Subcutaneous adipose tissue (tissue), 4 donors: Measurements from ENCODE around the gene SMG9. TPM values are rescaled to one million over a fixed set of nuclear protein-coding genes. Genes with fewer than 3 reads are reported as not detected.

Experiments used
- CTCF ChIP-seq: fragments of 450-650 bp; IDR thresholded peaks from one replicate; pipeline ENCODE4 v1.5.1; 2016; ENCODE audit warnings: low read depth, mild to moderate bottlenecking, control low read depth, antibody characterized with exemption, moderate library complexity
- total RNA-seq, 4 donors: library from RNA; depleted of rRNA; stranded (reverse); fragments of >200 nt; gene quantifications; one replicate each; pipeline ENCODE4 v1.1.0, GENCODE V29; 2016

The SMG9 gene
- total RNA-seq, 4 donors from 2014 or later, result 10.0 to 17.2 (median 12.7) TPM

DNA sequence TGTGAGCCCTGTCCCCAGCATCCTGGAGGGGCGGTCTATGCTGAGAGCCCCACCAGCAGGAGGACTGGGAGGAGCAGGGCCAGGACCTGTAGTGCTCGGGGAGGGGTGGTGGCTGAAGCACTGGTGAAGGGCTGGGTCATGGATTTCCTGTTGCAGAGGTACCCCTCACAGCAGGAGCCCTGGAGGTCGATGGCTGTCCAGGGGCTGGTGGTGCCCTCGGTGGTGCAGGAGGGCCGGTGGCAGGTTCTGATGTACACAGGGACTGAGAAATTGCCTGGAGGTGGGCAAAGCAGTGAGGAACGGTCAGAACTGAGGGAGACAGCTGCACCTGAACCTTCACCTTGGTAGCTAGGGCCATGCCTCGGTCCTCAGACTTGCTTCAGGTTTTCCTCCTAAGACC is 42.8 kb upstream of the SMG9 start:
- no peak for TF ChIP-seq CTCF

GRCh38 chr19:43797118-43797517 is 42.4 kb upstream of the SMG9 start:
- TF ChIP-seq CTCF, result no peak

DNA sequence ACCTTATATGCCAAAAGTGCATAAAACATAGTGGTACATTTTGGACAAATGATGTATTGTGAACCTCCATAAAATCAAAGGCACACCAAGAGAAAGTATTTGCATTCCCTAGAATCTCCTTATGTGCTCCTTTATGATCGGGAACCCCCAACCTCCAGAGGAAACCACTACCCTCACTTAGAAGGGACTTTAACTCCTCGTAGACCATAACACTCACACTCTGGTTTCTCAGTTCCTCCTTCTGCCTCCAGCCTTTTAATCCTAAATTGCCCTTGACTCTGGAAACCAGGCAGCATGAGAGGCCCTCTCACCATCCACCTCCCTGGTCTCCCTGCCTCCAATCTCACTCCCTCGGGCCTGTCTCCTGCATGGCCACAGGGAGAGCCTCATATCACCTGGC is 35.8 kb upstream of the SMG9 start:
- no peak for TF ChIP-seq CTCF

DNA sequence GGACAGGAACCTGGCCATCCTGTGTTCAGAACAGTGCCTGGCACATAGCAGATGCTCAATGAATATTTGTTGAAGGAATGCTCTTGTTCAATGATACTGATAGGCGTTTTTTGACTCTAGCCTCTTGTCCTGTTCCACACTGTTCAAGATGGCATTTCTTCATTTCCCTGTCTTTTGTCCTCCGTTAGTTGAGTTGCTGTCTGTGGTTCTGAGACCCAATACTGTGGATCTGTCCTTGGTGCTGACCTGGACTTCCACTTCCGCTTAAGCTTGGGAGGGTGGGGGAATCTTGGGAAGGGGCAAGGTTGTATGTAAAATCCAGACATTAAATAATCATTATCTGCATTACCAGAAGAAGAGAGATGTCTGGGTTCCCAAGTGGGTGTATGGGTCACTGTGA is 34.3 kb upstream of the SMG9 start:
- no peak for TF ChIP-seq CTCF

DNA sequence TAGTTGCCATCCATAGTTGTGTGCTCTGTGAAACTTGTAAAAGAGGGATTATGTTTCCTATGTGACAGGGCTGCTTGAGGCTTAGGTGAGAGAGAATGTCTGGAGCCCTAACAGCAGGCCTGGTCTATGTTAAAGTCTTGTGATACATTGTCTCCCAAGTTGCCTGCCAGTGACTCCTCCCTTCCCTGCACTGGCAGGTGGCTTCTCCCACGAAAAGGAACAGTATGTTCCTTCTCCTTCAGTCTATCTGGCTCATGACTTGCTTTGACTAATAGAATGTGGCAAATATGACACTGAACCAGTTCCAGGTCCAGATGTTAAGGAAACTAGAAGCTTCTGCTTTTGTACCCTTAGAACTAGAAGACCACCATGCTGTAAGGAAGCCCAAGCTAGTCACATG is 31.9 kb upstream of the SMG9 start:
- TF ChIP-seq CTCF, result no peak

DNA sequence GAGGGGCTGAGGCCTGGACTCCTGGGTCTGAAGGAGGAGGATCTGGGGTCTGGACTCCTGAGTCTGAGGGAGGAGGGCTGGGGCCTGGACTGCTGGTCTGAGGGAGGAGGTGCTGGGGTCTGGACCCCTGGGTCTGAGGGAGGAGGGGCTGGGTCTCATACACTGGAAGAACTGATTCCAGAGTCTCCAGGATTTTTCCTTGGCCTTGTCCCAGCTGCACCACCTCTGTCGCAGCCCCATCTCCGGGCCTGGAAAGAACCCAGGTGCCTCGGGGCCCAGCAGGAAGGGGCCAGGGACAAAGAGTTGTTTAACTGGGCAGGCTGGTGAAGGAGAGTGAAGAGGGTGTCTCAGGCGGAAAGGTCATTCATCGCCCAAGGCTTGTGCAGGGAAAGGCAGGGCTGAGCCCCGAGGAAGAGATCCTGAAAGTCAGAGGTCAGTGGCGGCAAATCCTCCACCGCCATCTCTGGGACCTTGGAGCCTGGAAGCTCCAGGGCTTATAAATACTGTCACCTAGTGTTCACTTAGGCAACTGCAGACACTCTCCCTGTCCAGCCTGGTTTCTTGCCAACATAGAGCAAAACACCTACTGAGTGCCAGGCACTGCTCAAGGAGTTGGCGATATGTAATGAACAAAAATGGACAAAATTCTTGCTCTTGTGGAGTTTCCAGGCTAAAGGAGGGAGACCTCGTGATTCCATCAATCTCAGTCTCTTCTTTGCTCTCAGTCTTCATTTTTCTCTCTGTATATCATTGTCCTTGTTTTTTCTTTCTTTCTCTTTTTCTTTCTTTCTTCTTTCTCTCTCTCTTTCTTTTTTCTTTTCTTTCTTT is 30.4 kb upstream of the SMG9 start:
- no peak for TF ChIP-seq CTCF

- no peak for TF ChIP-seq CTCF
Measured at GRCh38 chr19:43784241-43784980, 29.6 kb upstream of the SMG9 start.
